DND-41 (cell line): ENCODE measurements around the gene PLCE1.
"Not testable (repeated sequence)": the region's sequence is repeated elsewhere in the genome, so short reads cannot be mapped to it uniquely, and the experiment has no call there.

ENCODE experiments used
- ATAC-seq: fragments of 200-7000 bp; cut with Tn5 transposase; 3 replicates; pipeline ENCODE4 v1.9.1; 2021; ENCODE audit warnings: low read depth; ENCODE audit not compliant: insufficient read depth
- DNase-seq: peaks from one replicate; pipeline ENCODE4 v3.0.0-alpha.2; 2020
- H2AFZ ChIP-seq: 2 replicates; pipeline ENCODE4 v1.6.0; 2012; ENCODE audit warnings: low read depth, low read length
- H3K27ac ChIP-seq: 2 replicates; pipeline ENCODE4 v1.5.1; 2012; ENCODE audit warnings: low read length, inconsistent platforms
- H3K27me3 ChIP-seq: fragments of 200-600 bp; sonication (generic); 2 replicates; pipeline ENCODE4 v1.6.0; 2012; ENCODE audit warnings: low read length, mild to moderate bottlenecking, inconsistent platforms; ENCODE audit not compliant: insufficient read depth, poor library complexity
- H3K36me3 ChIP-seq: 2 replicates; pipeline ENCODE4 v1.5.1; 2012; ENCODE audit warnings: low read length, inconsistent platforms; ENCODE audit not compliant: insufficient read depth
- H3K4me1 ChIP-seq: 2 replicates; pipeline ENCODE4 v1.5.1; 2012; ENCODE audit warnings: mild to moderate bottlenecking, low read length; ENCODE audit not compliant: insufficient read depth
- H3K4me2 ChIP-seq: 2 replicates; pipeline ENCODE4 v1.6.0; 2012; ENCODE audit warnings: mild to moderate bottlenecking, moderate library complexity, low read length, inconsistent platforms; ENCODE audit not compliant: insufficient read depth
- H3K4me3 ChIP-seq, 2 experiments: fragments of 200-600 bp in 1 of 2; shearing (Covaris generic) in 1 of 2; 2 replicates each; pipeline ENCODE4 v1.5.1; 2012 to 2016; ENCODE audit warnings: inconsistent platforms in 2 of 2, low read length in 2 of 2, mild to moderate bottlenecking in 2 of 2, low read depth in 1 of 2, moderate library complexity in 1 of 2
- H3K79me2 ChIP-seq: 2 replicates; pipeline ENCODE4 v1.6.0; 2012; ENCODE audit warnings: low read length, inconsistent platforms; ENCODE audit not compliant: insufficient read depth
- H3K9ac ChIP-seq: 2 replicates; pipeline ENCODE4 v1.6.0; 2012; ENCODE audit warnings: low read depth, mild to moderate bottlenecking, inconsistent platforms, low read length, moderate library complexity
- H3K9me3 ChIP-seq: 2 replicates; pipeline ENCODE4 v1.5.1; 2012; ENCODE audit warnings: low read length, moderate library complexity, mild to moderate bottlenecking, inconsistent platforms; ENCODE audit not compliant: insufficient read depth, severe bottlenecking
- H4K20me1 ChIP-seq: 2 replicates; pipeline ENCODE4 v1.6.0; 2012; ENCODE audit warnings: low read length; ENCODE audit not compliant: insufficient read depth
- EZH2 ChIP-seq: IDR thresholded peaks from 3 replicates; pipeline ENCODE4 v1.6.1; 2012; ENCODE audit warnings: borderline replicate concordance, low read depth, mild to moderate bottlenecking, moderate library complexity, low read length, inconsistent platforms; ENCODE audit not compliant: severe bottlenecking
- TF ChIP-seq, protein P1 (sequence below): IDR thresholded peaks from 2 replicates; pipeline ENCODE4 v1.5.1; 2012; ENCODE audit warnings: borderline replicate concordance, low read length, moderate library complexity, mild to moderate bottlenecking; ENCODE audit not compliant: poor library complexity, severe bottlenecking; ENCODE audit errors: extremely low read depth

Gene PLCE1

GRCh38 chr10:93965911-93966310 lies 27.8 kb upstream of the PLCE1 start:
- DNase-seq (no peak), ATAC-seq (no peak)
- no peak overlapping the region for H2AFZ ChIP-seq
- TF ChIP-seq, protein P1, sequence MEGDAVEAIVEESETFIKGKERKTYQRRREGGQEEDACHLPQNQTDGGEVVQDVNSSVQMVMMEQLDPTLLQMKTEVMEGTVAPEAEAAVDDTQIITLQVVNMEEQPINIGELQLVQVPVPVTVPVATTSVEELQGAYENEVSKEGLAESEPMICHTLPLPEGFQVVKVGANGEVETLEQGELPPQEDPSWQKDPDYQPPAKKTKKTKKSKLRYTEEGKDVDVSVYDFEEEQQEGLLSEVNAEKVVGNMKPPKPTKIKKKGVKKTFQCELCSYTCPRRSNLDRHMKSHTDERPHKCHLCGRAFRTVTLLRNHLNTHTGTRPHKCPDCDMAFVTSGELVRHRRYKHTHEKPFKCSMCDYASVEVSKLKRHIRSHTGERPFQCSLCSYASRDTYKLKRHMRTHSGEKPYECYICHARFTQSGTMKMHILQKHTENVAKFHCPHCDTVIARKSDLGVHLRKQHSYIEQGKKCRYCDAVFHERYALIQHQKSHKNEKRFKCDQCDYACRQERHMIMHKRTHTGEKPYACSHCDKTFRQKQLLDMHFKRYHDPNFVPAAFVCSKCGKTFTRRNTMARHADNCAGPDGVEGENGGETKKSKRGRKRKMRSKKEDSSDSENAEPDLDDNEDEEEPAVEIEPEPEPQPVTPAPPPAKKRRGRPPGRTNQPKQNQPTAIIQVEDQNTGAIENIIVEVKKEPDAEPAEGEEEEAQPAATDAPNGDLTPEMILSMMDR = no peak
- no peak for TF ChIP-seq EZH2
- H3K4me3 ChIP-seq = no peak overlapping the region
- no peaks in the 10 kb centered on the region for H3K79me2 ChIP-seq
- H3K4me1 ChIP-seq = no peaks in the 10 kb centered on the region
- H3K27ac ChIP-seq = no peak overlapping the region
- H3K36me3 ChIP-seq = no peaks in the 10 kb centered on the region
- no peak overlapping the region for H3K9ac ChIP-seq
- H3K4me2 ChIP-seq = no peak overlapping the region
- no peaks in the 10 kb centered on the region for H3K9me3 ChIP-seq
- H3K27me3 ChIP-seq = no peaks in the 10 kb centered on the region
- no peaks in the 10 kb centered on the region for H4K20me1 ChIP-seq

GRCh38 chr10:93967756-93968155 lies 26.0 kb upstream of the PLCE1 start:
- H3K27ac ChIP-seq = no peak overlapping the region
- no peaks in the 10 kb centered on the region for H3K79me2 ChIP-seq
- H3K4me3 ChIP-seq = no peak overlapping the region
- ATAC-seq (no peak), DNase-seq (no peak)
- no peak overlapping the region for H3K4me2 ChIP-seq
- no peak overlapping the region for H3K9ac ChIP-seq
- H4K20me1 ChIP-seq = no peaks in the 10 kb centered on the region
- no peaks in the 10 kb centered on the region for H3K27me3 ChIP-seq
- H2AFZ ChIP-seq = no peak overlapping the region
- TF ChIP-seq EZH2 = no peak
- TF ChIP-seq, protein P1 = no peak
- H3K4me1 ChIP-seq = no peaks in the 10 kb centered on the region
- no peaks in the 10 kb centered on the region for H3K9me3 ChIP-seq
- H3K36me3 ChIP-seq = no peaks in the 10 kb centered on the region

GRCh38 chr10:93968540-93968945 lies 25.2 kb upstream of the PLCE1 start:
- H3K27ac ChIP-seq = no peak overlapping the region
- no peaks in the 10 kb centered on the region for H3K9me3 ChIP-seq
- H3K4me2 ChIP-seq = no peak overlapping the region
- no peak for ATAC-seq
- H3K79me2 ChIP-seq = no peaks in the 10 kb centered on the region
- no peak for DNase-seq
- H3K4me3 ChIP-seq = no peak overlapping the region
- H3K4me1 ChIP-seq = no peaks in the 10 kb centered on the region
- H3K27me3 ChIP-seq = no peaks in the 10 kb centered on the region
- H2AFZ ChIP-seq = no peak overlapping the region
- no peak overlapping the region for H3K9ac ChIP-seq
- H3K36me3 ChIP-seq = no peaks in the 10 kb centered on the region
- H4K20me1 ChIP-seq = no peaks in the 10 kb centered on the region
- TF ChIP-seq, protein P1 = no peak
- TF ChIP-seq EZH2 = no peak

- ATAC-seq, H3K27me3 ChIP-seq, H3K36me3 ChIP-seq, H4K20me1 ChIP-seq, H3K9ac ChIP-seq, DNase-seq, H3K4me2 ChIP-seq, H3K79me2 ChIP-seq, H3K9me3 ChIP-seq, H2AFZ ChIP-seq, H3K4me3 ChIP-seq, H3K4me1 ChIP-seq, H3K27ac ChIP-seq: not testable (repeated sequence)
These were observed 23.2 kb upstream of the PLCE1 start for GRCh38 chr10:93970433-93971010.
